Smooth muscle cell (in vitro differentiated cells): ENCODE results near the gene MIEN1. TPM values are rescaled to one million over a fixed set of nuclear protein-coding genes. Genes with fewer than 3 reads are reported as not detected.

Experiments
- DNase-seq: peaks from one replicate; lab custom pipeline; 2025; ENCODE audit not compliant: unreplicated experiment; lab: John Stamatoyannopoulos, UW
- H2AFZ ChIP-seq: fragments of 200-600 bp; sonication (generic); 2 replicates; pipeline ENCODE4 v1.6.0; 2016; ENCODE audit warnings: antibody characterized with exemption, low read depth, mild to moderate bottlenecking
- H3F3A ChIP-seq: fragments of 200-600 bp; sonication (generic); 2 replicates; pipeline ENCODE4 v1.6.0; 2017; ENCODE audit warnings: antibody characterized with exemption, low read depth
- H3K27ac ChIP-seq: fragments of 200-600 bp; sonication (generic); 2 replicates; pipeline ENCODE4 v1.5.1; 2016; ENCODE audit warnings: low read depth, mild to moderate bottlenecking
- H3K27me3 ChIP-seq: fragments of 200-600 bp; sonication (generic); 2 replicates; pipeline ENCODE4 v1.6.1; 2016; ENCODE audit warnings: low read depth, mild to moderate bottlenecking
- H3K36me3 ChIP-seq: fragments of 200-600 bp; sonication (generic); 2 replicates; pipeline ENCODE4 v1.5.1; 2016; ENCODE audit warnings: low read depth
- H3K4me1 ChIP-seq: fragments of 200-600 bp; sonication (generic); 2 replicates; pipeline ENCODE4 v1.5.1; 2016; ENCODE audit warnings: low read depth
- H3K4me2 ChIP-seq: fragments of 200-600 bp; sonication (generic); 2 replicates; pipeline ENCODE4 v1.6.0; 2016; ENCODE audit warnings: mild to moderate bottlenecking
- H3K4me3 ChIP-seq: fragments of 200-600 bp; sonication (generic); 2 replicates; pipeline ENCODE4 v1.5.1; 2016; ENCODE audit warnings: mild to moderate bottlenecking
- H3K79me2 ChIP-seq: fragments of 200-600 bp; sonication (generic); 2 replicates; pipeline ENCODE4 v1.6.0; 2016; ENCODE audit warnings: low read depth, mild to moderate bottlenecking
- H3K9ac ChIP-seq: fragments of 200-600 bp; sonication (generic); 2 replicates; pipeline ENCODE4 v1.6.0; 2016; ENCODE audit warnings: low read depth
- H3K9me3 ChIP-seq: fragments of 200-600 bp; sonication (generic); replicated peaks from 2 replicates; pipeline ENCODE4 v1.5.1; 2016; ENCODE audit warnings: low read depth
- H4K20me1 ChIP-seq: fragments of 200-600 bp; sonication (generic); 2 replicates; pipeline ENCODE4 v1.6.0; 2016; ENCODE audit warnings: low read depth
- CTCF ChIP-seq: fragments of 200-600 bp; sonication (generic); IDR thresholded peaks from 2 replicates; pipeline ENCODE4 v1.5.1; 2017; ENCODE audit warnings: borderline replicate concordance, mild to moderate bottlenecking, antibody characterized with exemption; ENCODE audit not compliant: insufficient read depth, poor library complexity, severe bottlenecking
- WGBS: methylation state at CpG from one replicate; pipeline ENCODE4 v1.1.7; 2016; ENCODE audit warnings: low lambda C conversion rate; 5-methylcytosine and 5-hydroxymethylcytosine counted together
- polyA plus RNA-seq: library from polyadenylated mRNA; unstranded; fragments of >200 nt; fragmentation: Nextera tagmentation; extraction: Ambion mirVana; gene quantifications from 2 replicates; pipeline ENCODE4 v1.2.1, GENCODE V29; 2016
- total RNA-seq: library from RNA; depleted of rRNA; stranded (reverse); fragments of >200 nt; gene quantifications from 2 replicates; pipeline ENCODE4 v1.2.3, GENCODE V29; 2014

MIEN1 gene
- total and polyA plus RNA-seq, 2 experiments from 2014 or later, result 55.8 to 70.7 TPM

- H2AFZ ChIP-seq, result peak overlapping the region; percentile 95
- peak overlapping the region; percentile 50 for H3K9ac ChIP-seq
- no peaks in the 10 kb centered on the region for H4K20me1 ChIP-seq
- H3K4me2 ChIP-seq, result peak overlapping the region; percentile 91
- no peak for TF ChIP-seq CTCF
- WGBS, result 14% methylated on average over 39 of the region's 55 CpGs
- H3K27me3 ChIP-seq, result no peaks in the 10 kb centered on the region
- peaks cover 13% of the 10 kb centered on the region for H3K4me1 ChIP-seq
- no peak for DNase-seq
- H3K27ac ChIP-seq, result peak overlapping the region; percentile 94
- H3K79me2 ChIP-seq, result no peaks in the 10 kb centered on the region
- H3K9me3 ChIP-seq, result no peaks in the 10 kb centered on the region
- H3F3A ChIP-seq, result peaks cover 15% of the 10 kb centered on the region
- peak overlapping the region; percentile 53 for H3K4me3 ChIP-seq
- no peaks in the 10 kb centered on the region for H3K36me3 ChIP-seq
Measured at GRCh38 chr17:39753514-39754160, 23.3 kb upstream of the MIEN1 start.

DNA sequence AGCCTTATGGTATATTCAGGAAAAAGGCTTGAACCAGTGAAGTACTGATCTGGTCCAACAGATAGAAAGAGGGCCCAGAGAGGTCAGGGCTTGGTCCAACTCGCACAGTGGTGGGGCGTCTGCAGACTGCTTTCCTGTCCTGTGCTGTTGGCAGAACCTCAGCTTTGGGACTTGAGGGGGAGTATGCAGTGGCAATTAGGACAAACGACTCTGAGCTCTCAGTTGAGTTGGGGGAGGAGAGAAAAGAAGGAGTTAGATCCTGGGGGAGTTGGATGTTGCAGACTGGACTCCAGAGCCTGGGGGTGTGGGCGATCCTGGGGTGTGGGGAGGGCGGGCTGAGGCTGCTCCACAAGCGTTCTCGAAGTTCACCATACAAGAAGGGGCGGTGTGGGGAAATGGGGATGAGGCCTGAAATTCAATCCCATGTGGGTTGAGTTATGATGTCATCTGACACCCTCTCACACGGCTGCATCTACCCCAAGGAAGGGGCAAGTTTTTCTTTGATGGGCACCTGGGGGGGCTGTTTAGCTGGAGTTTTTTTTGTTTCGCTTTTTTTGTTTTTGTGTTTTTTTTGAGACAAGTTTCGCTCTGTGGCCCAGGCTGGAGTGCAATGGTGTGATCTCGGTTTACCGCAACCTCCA is 22.0 kb upstream of the MIEN1 start:
- DNase-seq, result no peak
- Histone ChIP-seq H3K36me3 (no peaks in the 10 kb centered on the region), H3K4me3 (no peak overlapping the region), H3K79me2 (no peaks in the 10 kb centered on the region), H3K27ac (no peak overlapping the region), H3K9me3 (no peaks in the 10 kb centered on the region), H4K20me1 (no peaks in the 10 kb centered on the region), H3K27me3 (no peaks in the 10 kb centered on the region), H3K9ac (no peak overlapping the region), H3K4me2 (no peak overlapping the region), H3K4me1 (peaks cover 13% of the 10 kb centered on the region), H2AFZ (no peak overlapping the region), H3F3A (peaks cover 15% of the 10 kb centered on the region)
- WGBS, result 80% methylated on average over 13 of the region's 13 CpGs
- no peak for TF ChIP-seq CTCF

- no peaks in the 10 kb centered on the region for H3K9me3 ChIP-seq
- no peak overlapping the region for H2AFZ ChIP-seq
- H3K9ac ChIP-seq, result no peak overlapping the region
- H3K4me2 ChIP-seq, result no peak overlapping the region
- peaks cover 13% of the 10 kb centered on the region for H3K4me1 ChIP-seq
- no peaks in the 10 kb centered on the region for H3K79me2 ChIP-seq
- 91% methylated on average over 10 of the region's 10 CpGs for WGBS
- no peaks in the 10 kb centered on the region for H3K36me3 ChIP-seq
- no peak overlapping the region for H3K4me3 ChIP-seq
- H3F3A ChIP-seq, result peaks cover 15% of the 10 kb centered on the region
- TF ChIP-seq CTCF, result no peak
- H3K27me3 ChIP-seq, result no peaks in the 10 kb centered on the region
- no peak overlapping the region for H3K27ac ChIP-seq
- H4K20me1 ChIP-seq, result no peaks in the 10 kb centered on the region
- DNase-seq, result no peak
Measured at GRCh38 chr17:39751637-39752036, 21.3 kb upstream of the MIEN1 start.
